ENCODE data around the gene TMEM198.

- TF ChIP-seq, protein P1, sequence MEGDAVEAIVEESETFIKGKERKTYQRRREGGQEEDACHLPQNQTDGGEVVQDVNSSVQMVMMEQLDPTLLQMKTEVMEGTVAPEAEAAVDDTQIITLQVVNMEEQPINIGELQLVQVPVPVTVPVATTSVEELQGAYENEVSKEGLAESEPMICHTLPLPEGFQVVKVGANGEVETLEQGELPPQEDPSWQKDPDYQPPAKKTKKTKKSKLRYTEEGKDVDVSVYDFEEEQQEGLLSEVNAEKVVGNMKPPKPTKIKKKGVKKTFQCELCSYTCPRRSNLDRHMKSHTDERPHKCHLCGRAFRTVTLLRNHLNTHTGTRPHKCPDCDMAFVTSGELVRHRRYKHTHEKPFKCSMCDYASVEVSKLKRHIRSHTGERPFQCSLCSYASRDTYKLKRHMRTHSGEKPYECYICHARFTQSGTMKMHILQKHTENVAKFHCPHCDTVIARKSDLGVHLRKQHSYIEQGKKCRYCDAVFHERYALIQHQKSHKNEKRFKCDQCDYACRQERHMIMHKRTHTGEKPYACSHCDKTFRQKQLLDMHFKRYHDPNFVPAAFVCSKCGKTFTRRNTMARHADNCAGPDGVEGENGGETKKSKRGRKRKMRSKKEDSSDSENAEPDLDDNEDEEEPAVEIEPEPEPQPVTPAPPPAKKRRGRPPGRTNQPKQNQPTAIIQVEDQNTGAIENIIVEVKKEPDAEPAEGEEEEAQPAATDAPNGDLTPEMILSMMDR (conservative IDR thresholded peaks at IDR 0.05; ENCODE audit: low read length), result no peak
- no peak for TF ChIP-seq EZH2phosphoT487 (IDR thresholded peaks at IDR 0.05; ENCODE audit: borderline replicate concordance)
Observed at GRCh38 chr2:219574484-219575311, 30.9 kb downstream of the TMEM198 start.

Data from Loucy (cell line).